HEK293 (cell line): ENCODE measurements around the gene KANSL1.

Experiments used
- CTCF ChIP-seq: fragments of 450-650 bp; formaldehyde crosslinking; IDR thresholded peaks from 2 replicates; pipeline ENCODE4 v1.5.1; 2016; ENCODE audit warnings: missing biosample characterization, missing genetic modification characterization
- KLF1 ChIP-seq: fragments of 450-650 bp; formaldehyde crosslinking; IDR thresholded peaks from 2 replicates; pipeline ENCODE4 v1.5.1; 2016; ENCODE audit warnings: missing biosample characterization, missing genetic modification characterization
- KLF17 ChIP-seq: fragments of 450-650 bp; formaldehyde crosslinking; IDR thresholded peaks from 2 replicates; pipeline ENCODE4 v1.5.1; 2016; ENCODE audit warnings: missing biosample characterization, missing genetic modification characterization
- KLF9 ChIP-seq: fragments of 450-650 bp; formaldehyde crosslinking; IDR thresholded peaks from 2 replicates; pipeline ENCODE4 v1.5.1; 2016; ENCODE audit warnings: missing biosample characterization, missing genetic modification characterization, low read depth
- MZF1 ChIP-seq: fragments of 450-650 bp; formaldehyde crosslinking; IDR thresholded peaks from 2 replicates; pipeline ENCODE4 v1.5.1; 2017; ENCODE audit warnings: missing biosample characterization, missing genetic modification characterization, borderline replicate concordance
- OSR2 ChIP-seq: fragments of 450-650 bp; formaldehyde crosslinking; IDR thresholded peaks from 2 replicates; pipeline ENCODE4 v1.5.1; 2016; ENCODE audit warnings: missing biosample characterization, missing genetic modification characterization
- PRDM1 ChIP-seq: fragments of 450-650 bp; formaldehyde crosslinking; IDR thresholded peaks from 2 replicates; pipeline ENCODE4; 2016; ENCODE audit warnings: missing biosample characterization, missing genetic modification characterization
- PRDM10 ChIP-seq: fragments of 450-650 bp; formaldehyde crosslinking; IDR thresholded peaks from 2 replicates; pipeline ENCODE4 v1.5.1; 2016; ENCODE audit warnings: missing biosample characterization, missing genetic modification characterization
- SP7 ChIP-seq: fragments of 450-650 bp; formaldehyde crosslinking; IDR thresholded peaks from 2 replicates; pipeline ENCODE4 v1.5.1; 2016; ENCODE audit warnings: missing biosample characterization, missing genetic modification characterization
- ZBTB20 ChIP-seq: fragments of 450-650 bp; formaldehyde crosslinking; IDR thresholded peaks from 2 replicates; pipeline ENCODE4 v1.5.1; 2016; ENCODE audit warnings: missing biosample characterization, missing genetic modification characterization
- ZBTB8A ChIP-seq: fragments of 450-650 bp; formaldehyde crosslinking; IDR thresholded peaks from 2 replicates; pipeline ENCODE4 v1.5.1; 2016; ENCODE audit warnings: missing biosample characterization, missing genetic modification characterization
- ZFP37 ChIP-seq: fragments of 450-650 bp; formaldehyde crosslinking; IDR thresholded peaks from 2 replicates; pipeline ENCODE4 v1.5.1; 2016; ENCODE audit warnings: missing biosample characterization, missing genetic modification characterization
- ZNF18 ChIP-seq: fragments of 450-650 bp; formaldehyde crosslinking; IDR thresholded peaks from 2 replicates; pipeline ENCODE4 v1.5.1; 2016; ENCODE audit warnings: missing biosample characterization, missing genetic modification characterization
- ZNF19 ChIP-seq: fragments of 450-650 bp; formaldehyde crosslinking; IDR thresholded peaks from 2 replicates; pipeline ENCODE4; 2016; ENCODE audit warnings: missing biosample characterization, missing genetic modification characterization, low read depth
- ZNF280D ChIP-seq: fragments of 450-650 bp; formaldehyde crosslinking; IDR thresholded peaks from 2 replicates; pipeline ENCODE4 v1.5.1; 2016; ENCODE audit warnings: missing biosample characterization, missing genetic modification characterization
- ZNF391 ChIP-seq: fragments of 450-650 bp; formaldehyde crosslinking; IDR thresholded peaks from 2 replicates; pipeline ENCODE4 v1.5.1; 2016; ENCODE audit warnings: low read depth, missing biosample characterization, missing genetic modification characterization, borderline replicate concordance
- ZNF501 ChIP-seq: fragments of 450-650 bp; formaldehyde crosslinking; IDR thresholded peaks from 2 replicates; pipeline ENCODE4 v1.5.1; 2016; ENCODE audit warnings: missing biosample characterization, missing genetic modification characterization
- ZNF555 ChIP-seq: fragments of 450-650 bp; formaldehyde crosslinking; conservative IDR thresholded peaks from 2 replicates; pipeline ENCODE4 v1.5.1; 2017; ENCODE audit warnings: missing biosample characterization, mild to moderate bottlenecking, missing genetic modification characterization, inconsistent platforms
- ZNF561 ChIP-seq: fragments of 450-650 bp; IDR thresholded peaks from 2 replicates; pipeline ENCODE4 v1.5.1; 2018; ENCODE audit warnings: missing biosample characterization, missing genetic modification characterization, borderline replicate concordance
- ZNF654 ChIP-seq: fragments of 450-650 bp; formaldehyde crosslinking; IDR thresholded peaks from 2 replicates; pipeline ENCODE4 v1.5.1; 2016; ENCODE audit warnings: low read depth, missing biosample characterization, missing genetic modification characterization
- ZNF76 ChIP-seq: fragments of 450-650 bp; formaldehyde crosslinking; IDR thresholded peaks from 2 replicates; pipeline ENCODE4; 2016; ENCODE audit warnings: low read depth, missing biosample characterization, missing genetic modification characterization, borderline replicate concordance
- ZSCAN18 ChIP-seq: fragments of 450-650 bp; formaldehyde crosslinking; IDR thresholded peaks from 2 replicates; pipeline ENCODE4 v1.5.1; 2016; ENCODE audit warnings: missing biosample characterization, missing genetic modification characterization
- ZSCAN30 ChIP-seq: fragments of 450-650 bp; IDR thresholded peaks from 2 replicates; pipeline ENCODE4 v1.5.1; 2018; ENCODE audit warnings: missing biosample characterization, mild to moderate bottlenecking, missing genetic modification characterization, moderate library complexity
- ZXDB ChIP-seq: fragments of 450-650 bp; formaldehyde crosslinking; IDR thresholded peaks from 2 replicates; pipeline ENCODE4 v1.5.1; 2016; ENCODE audit warnings: missing biosample characterization, missing genetic modification characterization

The KANSL1 gene

GRCh38 chr17:46212634-46213435 is 19.6 kb upstream of the KANSL1 start (continued):
- TF ChIP-seq ZBTB20 (tag by site-specific recombination) (no peak), ZNF76 (tag by site-specific recombination) (no peak), ZNF391 (tag by site-specific recombination) (peak; percentile 25; the same call in 1 of the 2 replicates), MZF1 (tag by site-specific recombination) (no peak), ZNF280D (peak; percentile 17; the same call in 1 of the 2 replicates), ZNF561 (tag by site-specific recombination) (peak; percentile 55; the same call in 1 of the 2 replicates), OSR2 (tag by site-specific recombination) (0 out of 2 replicates have a peak, but pooled peaks have one; percentile 23), ZBTB8A (no peak), KLF17 (tag by site-specific recombination) (no peak), SP7 (tag by site-specific recombination) (peak; percentile 45; the same call in 1 of the 2 replicates), PRDM10 (tag by site-specific recombination) (peak; percentile 54), ZNF18 (tag by site-specific recombination) (peak; percentile 99), ZFP37 (tag by site-specific recombination) (0 out of 2 replicates have a peak, but pooled peaks have one; percentile 24), CTCF (peak; percentile 79), ZNF555 (no peak), PRDM1 (tag by site-specific recombination) (peak; percentile 71; the same call in 1 of the 2 replicates), KLF1 (tag by site-specific recombination) (no peak), ZNF654 (tag by site-specific recombination) (peak; percentile 96), ZSCAN18 (tag by site-specific recombination) (no peak), ZNF19 (tag by site-specific recombination) (no peak), KLF9 (tag by site-specific recombination) (no peak), ZXDB (peak; percentile 30; the same call in 1 of the 2 replicates), ZNF501 (tag by site-specific recombination) (0 out of 2 replicates have a peak, but pooled peaks have one; percentile 36), ZSCAN30 (tag by site-specific recombination) (0 out of 2 replicates have a peak, but pooled peaks have one; percentile 29)
